ENCODE data around the gene NAA80. TPM values are rescaled to one million over a fixed set of nuclear protein-coding genes. Genes with fewer than 3 reads are reported as not detected.

The NAA80 gene
- total and polyA plus RNA-seq, 2 of the 8 experiments (the other 6 are each of a cell fraction or from before 2014, with no cell fraction given) = 11.3 to 16.7 TPM

DNA sequence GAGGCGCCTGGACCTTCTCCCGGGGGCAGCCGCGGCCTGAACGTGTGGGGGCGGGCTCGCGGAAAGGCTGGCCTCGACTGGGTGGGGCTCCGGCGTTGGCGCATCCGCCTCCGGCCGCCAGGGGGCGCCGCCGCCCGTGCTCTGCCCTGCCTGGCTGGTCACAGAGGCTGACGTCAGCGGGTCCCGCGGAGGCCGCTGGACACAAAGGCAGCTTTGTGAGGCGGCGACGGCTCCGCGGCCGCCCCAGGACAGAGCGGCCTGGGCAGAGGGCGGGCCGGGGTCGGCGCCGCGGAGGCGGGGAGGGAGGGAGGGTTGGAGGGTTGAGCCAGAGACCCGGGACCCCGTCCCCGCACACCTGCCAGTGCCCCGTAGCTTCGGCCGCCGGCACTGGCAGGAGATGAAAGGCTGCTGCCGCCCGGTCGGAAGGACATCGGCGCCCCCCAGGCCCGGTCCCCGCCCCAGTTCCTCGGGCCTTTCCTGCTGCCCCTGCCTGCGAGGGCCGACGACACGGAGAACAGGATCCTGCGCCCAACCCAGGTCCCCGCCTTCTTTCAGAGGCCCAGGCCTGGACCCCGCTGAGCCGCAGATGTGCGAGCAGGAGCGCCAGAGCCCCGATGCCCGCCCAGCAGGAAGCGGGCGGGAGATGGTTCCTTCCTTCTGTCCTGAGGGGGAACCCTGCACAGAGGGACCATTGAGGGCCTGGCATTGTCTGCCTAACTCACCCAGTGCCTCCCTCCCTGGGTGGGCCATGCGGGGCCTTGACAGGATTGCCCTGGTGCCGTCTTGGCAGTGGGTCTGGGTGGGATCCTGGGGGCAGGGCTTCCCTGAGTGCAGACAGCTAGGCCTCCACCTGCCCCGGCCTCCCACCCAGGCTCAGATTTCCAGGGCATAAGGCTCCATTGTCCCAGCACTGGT, 38.9 kb downstream of the NAA80 start (continued):
- TF ChIP-seq SIX5 (IDR thresholded peaks at IDR 0.05; ENCODE audit: low read depth, low read length) = no peak
- peak; percentile 29 for TF ChIP-seq KDM4A (IDR thresholded peaks at IDR 0.05; ENCODE audit: low read depth, low read length, severe bottlenecking)
- peak; percentile 32; the same call in 1 of the 2 replicates for TF ChIP-seq BACH1 (IDR thresholded peaks at IDR 0.05; ENCODE audit: low read length)
- TF ChIP-seq YY1 (IDR thresholded peaks at IDR 0.05; ENCODE audit: low read depth, low read length) = peak; percentile 35; the same call in 1 of the 2 replicates
- peak; percentile 39; the same call in 1 of the 2 replicates for TF ChIP-seq E2F6 (IDR thresholded peaks at IDR 0.05)
- no peak for TF ChIP-seq SP2 (IDR thresholded peaks at IDR 0.05; ENCODE audit: low read length)
- peak; percentile 87 for TF ChIP-seq CREB1 (IDR thresholded peaks at IDR 0.05)
- TF ChIP-seq GTF2F1 (IDR thresholded peaks at IDR 0.05; ENCODE audit: borderline replicate concordance, low read depth, low read length) = no peak
- TF ChIP-seq TAF7 (optimal IDR thresholded peaks at IDR 0.05; ENCODE audit: borderline replicate concordance, low read depth, low read length) = peak; percentile 39
- TF ChIP-seq RAD21 (IDR thresholded peaks at IDR 0.05 in 1 of 2, conservative IDR thresholded peaks at IDR 0.05 in 1 of 2; ENCODE audit: low read depth in 2 of 2, low read length in 2 of 2) = peak; percentile 79 to 90
- TF ChIP-seq POLR2A (IDR thresholded peaks at IDR 0.05; ENCODE audit: control extremely low read depth in 1 of 2, low read depth in 2 of 2, low read length in 2 of 2) = peak in 1 of 2 experiments; percentile 84; a peak in 2 of 3 replicates
- TF ChIP-seq JUN (IDR thresholded peaks at IDR 0.05; ENCODE audit: low read depth, low read length) = no peak
- TF ChIP-seq, protein P1, sequence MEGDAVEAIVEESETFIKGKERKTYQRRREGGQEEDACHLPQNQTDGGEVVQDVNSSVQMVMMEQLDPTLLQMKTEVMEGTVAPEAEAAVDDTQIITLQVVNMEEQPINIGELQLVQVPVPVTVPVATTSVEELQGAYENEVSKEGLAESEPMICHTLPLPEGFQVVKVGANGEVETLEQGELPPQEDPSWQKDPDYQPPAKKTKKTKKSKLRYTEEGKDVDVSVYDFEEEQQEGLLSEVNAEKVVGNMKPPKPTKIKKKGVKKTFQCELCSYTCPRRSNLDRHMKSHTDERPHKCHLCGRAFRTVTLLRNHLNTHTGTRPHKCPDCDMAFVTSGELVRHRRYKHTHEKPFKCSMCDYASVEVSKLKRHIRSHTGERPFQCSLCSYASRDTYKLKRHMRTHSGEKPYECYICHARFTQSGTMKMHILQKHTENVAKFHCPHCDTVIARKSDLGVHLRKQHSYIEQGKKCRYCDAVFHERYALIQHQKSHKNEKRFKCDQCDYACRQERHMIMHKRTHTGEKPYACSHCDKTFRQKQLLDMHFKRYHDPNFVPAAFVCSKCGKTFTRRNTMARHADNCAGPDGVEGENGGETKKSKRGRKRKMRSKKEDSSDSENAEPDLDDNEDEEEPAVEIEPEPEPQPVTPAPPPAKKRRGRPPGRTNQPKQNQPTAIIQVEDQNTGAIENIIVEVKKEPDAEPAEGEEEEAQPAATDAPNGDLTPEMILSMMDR (IDR thresholded peaks at IDR 0.05; ENCODE audit: control extremely low read depth in 1 of 3, insufficient read depth in 1 of 3, low read depth in 1 of 3, low read length in 3 of 3) = peak in 2 of 3 experiments; percentile 93 to 96; a peak in 3 of 4 replicates
- no peak for TF ChIP-seq ZNF274 (IDR thresholded peaks at IDR 0.05; ENCODE audit: borderline replicate concordance, extremely low read depth, low read length)
- TF ChIP-seq CBX5 (IDR thresholded peaks at IDR 0.05; ENCODE audit: low read depth, low read length) = no peak
- no peak for TF ChIP-seq NRF1 (IDR thresholded peaks at IDR 0.05; ENCODE audit: low read depth, low read length)
- 0 out of 4 replicates have a peak, but pooled peaks of 1 of the 2 experiments have one; percentile 2 for TF ChIP-seq SIN3A (conservative IDR thresholded peaks at IDR 0.05 in 1 of 2, IDR thresholded peaks at IDR 0.05 in 1 of 2; ENCODE audit: low read depth in 1 of 2, low read length in 2 of 2)
- 0 out of 2 replicates have a peak, but pooled peaks have one; percentile 27 for TF ChIP-seq SP1 (IDR thresholded peaks at IDR 0.05; ENCODE audit: low read depth, low read length)
- TF ChIP-seq CEBPB (IDR thresholded peaks at IDR 0.05; ENCODE audit: low read depth, low read length) = no peak
- TF ChIP-seq ASH2L (IDR thresholded peaks at IDR 0.05; ENCODE audit: low read length) = peak; percentile 38
- no peak for TF ChIP-seq RFX5 (IDR thresholded peaks at IDR 0.05; ENCODE audit: borderline replicate concordance, low read depth, low read length)

All from H1 (cell line).